HG03103 (cell line): ENCODE measurements around the gene OR2L8.

ENCODE experiments used
- ATAC-seq: cut with Tn5 transposase; IDR thresholded peaks from one replicate; pipeline ENCODE4 v1.9.1; 2021; ENCODE audit warnings: low read depth; ENCODE audit not compliant: unreplicated experiment

OR2L8 gene

DNA sequence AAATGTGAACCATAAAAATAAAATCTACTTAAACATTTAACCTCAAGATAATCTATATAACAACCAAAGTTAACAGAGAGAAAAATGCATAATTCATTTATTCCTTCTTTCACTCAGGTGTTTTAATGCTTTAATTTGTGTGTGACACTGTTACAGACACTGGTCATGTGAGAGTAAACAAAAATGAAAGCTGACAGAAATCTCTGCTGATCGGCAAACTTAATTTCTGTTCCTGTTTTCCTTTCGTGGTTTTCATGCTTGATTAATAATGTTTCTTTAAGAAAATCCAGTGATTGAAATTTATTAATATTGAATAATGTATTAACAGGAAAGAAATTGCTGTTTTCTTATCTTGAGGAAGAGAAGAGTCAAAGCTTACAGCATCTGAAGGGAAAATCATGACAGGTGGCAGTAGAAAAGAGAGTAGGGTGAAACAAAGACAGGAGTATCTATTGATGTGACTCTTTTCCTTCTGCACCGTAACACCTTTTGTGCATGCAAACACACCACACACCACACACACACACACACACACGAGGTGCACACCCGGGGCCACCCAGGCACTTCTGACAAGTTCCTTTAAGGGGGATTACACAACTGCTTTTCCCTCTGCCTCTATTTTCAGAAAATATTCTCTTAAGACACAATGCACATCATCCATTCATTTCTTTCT is 18.0 kb downstream of the OR2L8 start:
- peak; percentile 83 for ATAC-seq

DNA sequence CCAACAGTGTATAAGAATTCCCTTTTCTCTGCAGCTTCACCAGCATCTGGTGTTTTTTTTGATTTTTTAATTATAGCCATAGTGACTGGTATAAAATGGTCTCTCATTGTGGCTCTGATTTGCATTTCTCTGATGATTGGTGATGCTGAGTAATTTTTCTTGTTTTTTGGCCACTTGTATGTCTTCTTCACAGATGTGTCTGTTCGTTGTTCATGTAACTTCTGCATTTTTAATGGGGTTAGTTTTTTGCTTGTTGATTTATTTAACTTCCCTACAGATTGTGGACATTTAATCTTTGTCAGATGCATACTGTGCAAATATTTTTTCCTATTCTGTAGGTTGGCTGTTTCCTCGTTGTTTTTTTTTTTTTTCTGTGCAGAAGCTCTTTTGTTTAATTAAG is 44.3 kb downstream of the OR2L8 start:
- ATAC-seq: no peak

DNA sequence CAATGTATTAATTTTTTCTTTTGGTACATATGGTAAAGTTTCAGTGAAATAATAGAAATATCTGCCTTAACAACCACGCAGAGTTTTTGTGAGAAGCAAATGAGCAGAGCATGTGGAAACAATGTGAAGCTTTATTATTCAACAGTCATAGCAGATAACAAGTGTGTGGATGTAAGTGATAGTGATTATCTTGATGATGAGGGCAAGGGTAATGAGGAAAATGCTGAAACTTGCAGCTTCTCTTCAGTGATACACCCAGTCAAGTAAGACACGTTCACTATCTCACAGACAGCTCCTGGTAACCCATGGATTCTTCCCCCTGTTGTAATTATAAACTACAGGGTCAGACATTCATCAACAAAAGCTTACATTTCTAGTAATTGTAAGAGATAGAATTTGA is 50.2 kb downstream of the OR2L8 start:
- ATAC-seq: no peak
